ENCODE measurements around the gene TBC1D22A.

TBC1D22A gene

DNA sequence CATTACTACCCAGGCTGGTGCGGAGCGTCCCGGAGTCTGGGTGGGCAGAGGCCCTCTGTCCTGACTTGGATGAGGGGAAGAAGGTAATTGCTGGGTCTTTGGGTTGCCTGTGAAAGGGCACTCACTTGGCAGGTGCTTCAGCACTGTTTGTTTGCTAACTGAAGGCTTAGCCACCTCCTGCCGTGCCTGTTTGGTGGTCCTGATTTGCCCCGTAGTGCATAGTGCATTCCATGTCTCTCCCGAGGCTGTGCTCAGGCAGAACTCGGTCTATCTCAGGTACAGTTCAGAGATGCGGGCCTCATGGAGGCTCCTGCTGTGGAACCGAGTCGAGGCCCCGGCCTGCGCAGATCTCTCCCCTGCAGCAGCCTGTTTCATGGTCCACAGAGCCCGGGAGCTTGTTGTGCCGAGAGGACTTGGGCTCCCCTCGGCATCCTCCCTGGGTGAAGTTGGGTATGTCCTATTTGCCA lies 146.2 kb downstream of the TBC1D22A start:
- no peak for DNase-seq (ENCODE audit: low read depth in 2 of 2)

DNA sequence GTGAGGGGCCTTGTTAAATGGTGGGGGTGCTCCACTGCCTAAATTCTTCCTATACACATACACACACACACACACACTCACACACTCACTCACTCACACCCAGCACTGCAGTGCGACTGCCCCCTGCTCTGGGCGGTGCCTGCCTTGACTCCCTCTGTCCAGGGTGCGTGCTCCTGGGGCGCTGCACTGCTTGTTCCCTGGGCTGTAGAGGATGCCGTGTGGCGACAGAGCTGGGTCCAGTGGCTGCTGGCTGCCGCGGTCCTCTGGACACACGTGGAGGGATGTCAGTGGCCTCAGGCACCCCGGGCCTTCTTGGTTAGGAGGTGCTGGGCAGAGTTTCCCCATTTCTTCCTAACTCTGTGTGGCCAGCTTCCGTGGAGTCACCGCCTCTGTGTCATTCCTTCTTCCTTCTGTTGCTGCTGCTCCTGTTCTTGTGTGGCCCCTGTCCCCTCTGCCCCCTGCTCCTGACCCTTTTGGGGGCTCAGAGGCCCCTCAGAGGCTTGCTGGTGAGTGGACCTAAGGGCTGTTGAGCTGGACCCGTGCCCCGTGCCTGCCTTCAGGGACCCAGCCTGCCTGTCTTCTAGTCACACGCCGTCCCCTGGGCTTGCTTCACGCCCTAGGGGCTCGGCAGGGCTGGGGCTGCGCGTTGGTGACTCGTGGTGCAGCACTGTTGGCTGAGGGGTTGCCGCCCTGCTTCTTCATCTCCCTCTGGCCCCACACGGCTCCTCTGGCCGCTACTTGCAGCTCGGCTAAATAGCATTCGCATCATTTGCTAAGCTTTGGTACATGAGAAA lies 147.0 kb downstream of the TBC1D22A start:
- no peak for DNase-seq (ENCODE audit: low read depth in 2 of 2)

- DNase-seq (ENCODE audit: low read depth in 2 of 2) = no peak
Measured at GRCh38 chr22:46910624-46911023, 148.2 kb downstream of the TBC1D22A start.

- DNase-seq (ENCODE audit: low read depth in 2 of 2) = no peak
Measured at GRCh38 chr22:46911346-46911745, 148.9 kb downstream of the TBC1D22A start.

DNA sequence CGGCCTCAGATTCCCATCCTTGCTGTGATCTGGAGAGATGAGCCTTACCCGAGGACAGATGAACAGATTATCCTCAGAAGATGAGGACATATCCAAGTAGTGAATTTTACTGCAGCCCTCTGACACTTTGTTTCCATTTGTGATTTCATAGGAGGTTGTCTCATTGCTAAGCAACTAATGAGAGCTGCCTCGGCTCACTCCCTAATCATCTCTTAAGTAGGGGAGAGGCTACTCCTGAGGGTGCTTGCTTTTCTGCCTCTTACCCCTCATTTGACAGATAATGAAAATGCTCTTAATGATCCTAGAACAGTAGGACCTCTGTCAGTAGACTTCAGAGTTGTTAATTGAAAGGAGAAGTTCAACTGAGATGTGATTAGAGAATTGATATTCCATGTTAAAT lies 150.9 kb downstream of the TBC1D22A start:
- DNase-seq (ENCODE audit: low read depth in 2 of 2) = no peak

GRCh38 chr22:46914481-46914880 lies 152.0 kb downstream of the TBC1D22A start:
- DNase-seq (ENCODE audit: low read depth in 2 of 2) = no peak

- DNase-seq (ENCODE audit: low read depth in 2 of 2) = no peak
Measured at GRCh38 chr22:46914916-46915894, 152.8 kb downstream of the TBC1D22A start.

DNA sequence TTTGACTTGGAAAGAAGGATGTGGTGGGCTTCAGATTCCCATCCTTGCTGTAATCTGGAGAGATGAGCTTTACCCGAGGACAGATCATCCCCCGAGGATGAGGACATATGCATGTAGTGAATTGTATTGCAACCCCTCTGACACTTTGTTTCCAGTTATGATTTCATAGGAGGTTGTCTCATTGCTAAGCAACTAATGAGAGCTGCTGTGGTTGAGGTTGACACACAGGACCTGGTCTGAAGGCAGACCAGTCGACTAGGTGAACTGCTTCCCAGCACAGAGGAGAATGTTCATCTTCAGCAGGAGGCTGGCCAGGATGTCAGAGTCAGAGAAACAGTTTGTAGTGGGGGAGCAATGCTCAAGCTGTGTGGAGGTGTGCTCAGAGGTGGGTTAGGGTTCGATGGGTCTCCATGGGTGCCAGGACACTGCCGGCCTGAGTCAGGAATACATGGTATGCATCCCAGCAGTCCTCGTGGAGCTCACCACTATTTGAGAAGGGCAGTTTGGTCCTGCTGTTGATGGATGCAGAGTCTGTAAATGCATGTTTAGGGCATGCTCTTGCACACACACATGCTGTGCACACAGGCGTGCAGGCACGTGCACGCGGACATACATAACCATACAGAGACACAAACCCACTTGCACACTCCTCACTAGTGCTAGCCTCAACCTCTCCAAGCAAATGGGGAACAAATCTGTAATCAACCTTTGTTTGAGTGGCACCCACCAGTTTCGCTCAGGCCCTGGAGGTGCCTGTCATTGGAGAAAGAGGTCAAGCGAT lies 153.7 kb downstream of the TBC1D22A start:
- DNase-seq (ENCODE audit: low read depth in 2 of 2) = no peak

DNA sequence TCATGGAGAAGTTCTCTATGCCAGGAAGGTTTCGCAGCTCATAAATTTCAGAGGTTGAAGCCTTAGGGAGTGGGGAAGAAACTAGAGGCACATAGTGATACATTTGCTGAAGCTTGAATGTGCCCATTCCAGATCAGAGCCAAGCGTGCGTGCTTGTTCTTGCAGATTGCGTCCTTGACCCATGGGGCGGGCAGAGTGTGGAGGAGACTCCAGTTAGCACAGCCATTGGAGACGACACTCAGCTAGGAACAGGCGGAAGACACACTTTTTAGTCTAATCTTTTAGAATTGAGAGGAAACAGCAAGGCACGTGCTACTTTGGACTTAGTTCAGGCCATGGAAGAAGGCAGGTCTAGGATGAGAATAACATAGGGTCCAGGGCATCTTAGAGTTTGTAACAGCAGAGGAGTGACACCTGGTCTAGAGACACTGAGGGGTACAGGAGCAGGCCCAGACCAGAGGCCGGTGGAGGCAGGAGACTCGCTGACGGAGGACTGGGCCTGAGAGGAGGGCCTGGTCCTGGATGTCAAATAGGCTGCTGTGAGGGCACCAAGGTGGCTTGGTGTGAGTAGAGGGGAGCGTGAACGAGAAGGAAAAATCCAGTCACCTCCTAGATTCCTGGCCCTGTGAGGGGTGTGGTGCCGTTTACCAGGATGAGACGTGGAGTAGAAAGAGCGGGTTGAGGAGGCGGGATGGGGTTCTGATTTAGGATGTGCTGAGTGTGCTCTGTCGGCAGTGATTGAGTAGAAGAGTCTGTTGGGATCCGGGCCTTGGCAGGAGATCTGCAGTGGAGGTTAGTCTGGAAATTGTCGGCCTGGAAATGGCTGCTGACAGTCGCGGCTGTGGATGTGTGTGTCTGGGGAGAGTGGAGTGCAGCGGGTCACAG lies 154.7 kb downstream of the TBC1D22A start:
- DNase-seq (ENCODE audit: low read depth in 2 of 2) = no peak

DNA sequence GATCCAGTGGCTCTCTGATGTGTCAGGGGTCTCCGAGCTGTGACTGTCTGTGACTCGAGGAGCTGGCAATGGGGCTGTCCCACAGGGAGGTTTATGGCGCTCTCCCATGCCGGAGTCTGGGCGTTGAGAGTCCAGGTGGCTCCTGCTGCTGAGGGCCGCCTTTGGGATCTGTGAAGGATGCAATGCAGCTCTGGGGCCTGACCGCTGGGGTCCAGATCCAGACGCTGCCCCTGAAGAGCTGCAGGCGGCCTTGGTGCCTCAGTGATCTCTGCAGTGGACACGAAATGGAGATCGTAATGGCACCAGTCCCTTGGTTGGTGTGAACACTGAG lies 155.3 kb downstream of the TBC1D22A start:
- no peak for DNase-seq (ENCODE audit: low read depth in 2 of 2)

- DNase-seq (ENCODE audit: low read depth in 2 of 2) = no peak
Measured at GRCh38 chr22:46918197-46918596, 155.7 kb downstream of the TBC1D22A start.

DNA sequence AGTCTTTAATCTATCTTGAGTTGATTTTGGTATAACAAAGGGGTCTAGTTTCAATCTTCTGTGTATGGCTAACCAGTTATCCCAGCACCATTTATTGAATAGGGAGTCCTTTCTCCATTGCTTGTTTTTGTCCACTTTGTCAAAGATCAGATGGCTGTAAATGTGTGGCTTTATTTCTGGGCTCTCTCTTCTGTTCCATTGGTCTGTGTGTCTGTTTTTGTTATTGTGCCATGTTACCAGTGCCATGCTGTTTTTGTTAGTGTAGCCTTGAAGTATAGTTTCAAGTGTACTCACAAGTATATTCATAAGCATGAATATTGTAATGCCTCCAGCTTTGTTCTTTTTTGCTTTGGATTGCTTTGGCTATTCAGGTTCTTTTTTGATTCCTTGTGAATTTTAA lies 159.6 kb downstream of the TBC1D22A start:
- DNase-seq (ENCODE audit: low read depth in 2 of 2) = no peak

- no peak for DNase-seq (ENCODE audit: low read depth in 2 of 2)
Measured at GRCh38 chr22:46923394-46923793, 160.9 kb downstream of the TBC1D22A start.

DNA sequence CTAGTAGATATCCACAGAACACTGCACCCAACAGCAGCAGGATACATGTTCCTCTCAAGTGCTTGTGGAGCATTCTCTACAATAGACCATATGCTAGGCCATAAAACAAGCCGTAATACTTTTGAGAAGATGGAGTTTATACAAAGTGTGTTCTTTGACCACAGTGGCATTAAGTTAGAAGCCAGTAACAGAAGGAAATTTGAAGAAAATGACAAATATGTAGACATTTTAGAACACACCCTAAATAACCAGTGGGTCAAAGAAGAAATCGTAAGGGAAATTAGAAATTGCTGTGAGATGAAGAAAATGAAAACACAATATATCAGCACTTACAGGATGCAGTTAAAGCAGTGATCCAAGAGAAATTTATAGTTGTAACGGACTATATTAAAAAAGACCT lies 163.4 kb downstream of the TBC1D22A start:
- DNase-seq (ENCODE audit: low read depth in 2 of 2) = no peak

DNA sequence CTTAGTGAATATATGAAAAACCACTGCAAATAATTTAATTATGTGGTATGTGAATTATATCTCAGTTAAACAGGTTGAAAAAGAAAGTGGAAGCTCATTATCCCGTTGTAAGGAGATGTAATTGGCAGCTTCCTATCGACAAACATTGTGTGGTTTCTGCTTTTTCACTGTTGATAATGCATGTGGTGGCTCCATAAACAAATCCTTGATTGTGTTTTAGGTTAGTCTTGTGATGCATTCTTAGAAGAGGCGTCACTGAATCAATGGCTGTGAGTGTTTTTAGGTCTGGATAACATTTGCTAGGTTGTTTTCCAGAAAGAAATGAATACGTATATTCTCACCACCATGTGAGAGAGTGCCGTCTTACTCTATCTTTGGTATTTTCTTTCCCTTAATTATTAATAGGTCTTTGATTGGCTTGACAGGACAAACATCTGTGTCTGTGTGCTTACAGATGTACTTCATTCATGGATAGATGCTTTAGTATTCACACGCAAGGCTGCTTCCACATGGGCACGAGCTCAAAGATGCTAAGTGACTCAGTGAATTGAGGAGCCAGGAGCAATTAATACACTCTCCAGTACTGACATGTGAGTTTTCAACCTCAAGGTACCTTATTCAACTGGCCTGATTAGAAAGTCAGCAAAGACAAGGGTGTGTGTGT lies 166.7 kb downstream of the TBC1D22A start:
- no peak for DNase-seq (ENCODE audit: low read depth in 2 of 2)

GRCh38 chr22:46929710-46930204 lies 167.3 kb downstream of the TBC1D22A start:
- DNase-seq (ENCODE audit: low read depth in 2 of 2) = no peak

DNA sequence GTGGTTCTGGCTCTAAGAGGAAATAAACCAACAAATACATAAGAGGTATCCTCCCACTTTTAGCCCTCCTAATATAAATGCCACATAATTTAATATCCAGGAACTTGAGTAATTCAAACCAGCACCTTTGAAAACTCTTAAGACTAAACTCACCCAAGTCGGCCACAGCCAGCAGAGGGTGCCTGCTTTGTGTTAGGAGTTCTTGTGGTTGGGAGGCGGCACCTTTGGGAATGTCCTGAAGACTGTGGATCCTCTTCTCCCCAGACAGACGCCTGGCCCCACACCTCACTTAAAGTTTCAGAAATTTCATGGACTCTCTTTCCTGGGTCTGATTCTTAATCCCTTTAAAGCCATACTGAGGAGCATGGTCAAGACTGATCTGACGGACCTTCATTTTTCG lies 169.0 kb downstream of the TBC1D22A start:
- DNase-seq (ENCODE audit: low read depth in 2 of 2) = no peak

DNA sequence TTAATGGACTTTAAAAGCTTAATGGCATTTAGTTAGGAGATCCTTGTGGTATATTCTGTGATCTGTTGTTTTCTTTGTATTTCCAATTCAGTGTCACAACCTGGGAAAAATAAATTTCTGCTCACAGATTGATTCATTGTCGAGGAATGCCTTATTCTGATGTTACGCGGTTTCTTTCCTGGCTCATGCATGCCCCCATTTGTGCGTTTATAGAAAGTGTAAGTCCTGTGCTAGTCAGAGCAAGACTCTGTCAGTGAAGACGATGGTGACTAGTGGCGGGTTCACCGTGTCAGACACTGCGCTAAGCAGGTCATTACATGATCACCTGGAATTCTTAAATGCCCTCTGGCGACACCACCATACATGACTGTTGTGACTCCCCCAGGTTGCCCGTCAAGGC lies 169.4 kb downstream of the TBC1D22A start:
- DNase-seq (ENCODE audit: low read depth in 2 of 2) = no peak

GRCh38 chr22:46933040-46933930 lies 170.8 kb downstream of the TBC1D22A start:
- no peak for DNase-seq (ENCODE audit: low read depth in 2 of 2)
